H1 (cell line): ENCODE measurements around the gene TRIM44. TPM values are rescaled to one million over a fixed set of nuclear protein-coding genes. Genes with fewer than 3 reads are reported as not detected.
A peak's percentile ranks its signal among the peaks of the same experiment; 100 is the strongest.

Experiments
- BACH1 ChIP-seq: IDR thresholded peaks from 2 replicates; pipeline ENCODE4 v1.6.1; 2012; ENCODE audit warnings: low read length, improper control_type of control experiment
- CHD2 ChIP-seq: IDR thresholded peaks from 2 replicates; pipeline ENCODE4 v1.6.1; 2012; ENCODE audit warnings: low read length, improper control_type of control experiment
- CREB1 ChIP-seq: IDR thresholded peaks from 2 replicates; pipeline ENCODE4 v1.6.1; 2012; ENCODE audit warnings: inconsistent platforms
- E2F6 ChIP-seq: IDR thresholded peaks from 2 replicates; pipeline ENCODE4 v1.6.1; 2012; ENCODE audit warnings: inconsistent platforms
- FOSL1 ChIP-seq: IDR thresholded peaks from 2 replicates; pipeline ENCODE4 v1.6.1; 2011; ENCODE audit warnings: mild to moderate bottlenecking, low read depth, low read length, moderate library complexity; ENCODE audit not compliant: insufficient read depth
- GABPA ChIP-seq: IDR thresholded peaks from 2 replicates; pipeline ENCODE4 v1.6.1; 2011; ENCODE audit warnings: mild to moderate bottlenecking, low read length, moderate library complexity, borderline replicate concordance; ENCODE audit not compliant: insufficient read depth
- GTF2F1 ChIP-seq: IDR thresholded peaks from 2 replicates; pipeline ENCODE4 v1.6.1; 2012; ENCODE audit warnings: low read depth, low read length, improper control_type of control experiment, borderline replicate concordance
- KDM1A ChIP-seq: fragments of 200-600, 300-600 bp; sonication (generic); IDR thresholded peaks from 2 replicates; pipeline ENCODE4 v1.7.1; 2016; ENCODE audit warnings: mild to moderate bottlenecking, low read length, borderline replicate concordance
- MAX ChIP-seq: IDR thresholded peaks from 2 replicates; pipeline ENCODE4 v1.6.1; 2012; ENCODE audit warnings: inconsistent platforms
- NANOG ChIP-seq: IDR thresholded peaks from 2 replicates; pipeline ENCODE4 v1.6.1; 2011; ENCODE audit warnings: low read length, low read depth, mild to moderate bottlenecking, inconsistent platforms; ENCODE audit not compliant: insufficient read depth, poor library complexity, severe bottlenecking
- PHF8 ChIP-seq: fragments of 200-600 bp; sonication (generic); conservative IDR thresholded peaks from 2 replicates; pipeline ENCODE4 v1.7.1; 2012; ENCODE audit warnings: low read depth, mild to moderate bottlenecking, inconsistent platforms, low read length, moderate library complexity
- RAD21 ChIP-seq, 2 experiments: IDR thresholded peaks in 1 of 2; conservative IDR thresholded peaks in 1 of 2; 2 replicates each; pipeline ENCODE4 v1.6.1; 2011; ENCODE audit warnings: low read depth in 2 of 2, low read length in 2 of 2, improper control_type of control experiment in 1 of 2, inconsistent platforms in 1 of 2, mild to moderate bottlenecking in 1 of 2, moderate library complexity in 1 of 2
- RFX5 ChIP-seq: IDR thresholded peaks from 2 replicates; pipeline ENCODE4 v1.6.1; 2011; ENCODE audit warnings: low read depth, low read length, improper control_type of control experiment, borderline replicate concordance
- RNF2 ChIP-seq: fragments of 200-900, 300-1000 bp; sonication (generic); IDR thresholded peaks from 2 replicates; pipeline ENCODE4 v1.7.1; 2016; ENCODE audit warnings: borderline replicate concordance, low read depth, mild to moderate bottlenecking, antibody characterized with exemption, low read length; ENCODE audit not compliant: poor library complexity, severe bottlenecking; ENCODE audit errors: missing control alignments
- SAP30 ChIP-seq: fragments of 300-600 bp; sonication (generic); IDR thresholded peaks from 2 replicates; pipeline ENCODE4 v1.7.1; 2012; ENCODE audit warnings: low read length, moderate library complexity, mild to moderate bottlenecking, inconsistent platforms; ENCODE audit not compliant: insufficient read depth, insufficient replicate concordance
- SIRT6 ChIP-seq: IDR thresholded peaks from one replicate; pipeline ENCODE4 v1.7.1; 2012; ENCODE audit warnings: low read length, inconsistent platforms
- SIX5 ChIP-seq: IDR thresholded peaks from 2 replicates; pipeline ENCODE4 v1.6.1; 2011; ENCODE audit warnings: mild to moderate bottlenecking, low read depth, low read length
- SP2 ChIP-seq: IDR thresholded peaks from 2 replicates; pipeline ENCODE4 v1.6.1; 2012; ENCODE audit warnings: mild to moderate bottlenecking, low read length, inconsistent platforms
- SRF ChIP-seq: IDR thresholded peaks from 2 replicates; pipeline ENCODE4 v1.6.1; 2011; ENCODE audit warnings: mild to moderate bottlenecking, low read depth, low read length, moderate library complexity
- SUZ12 ChIP-seq: fragments of 200-600 bp; sonication (generic); IDR thresholded peaks from 2 replicates; pipeline ENCODE4 v1.6.1; 2012; ENCODE audit warnings: mild to moderate bottlenecking, inconsistent platforms, low read length, moderate library complexity, mixed read lengths
- TAF7 ChIP-seq: optimal IDR thresholded peaks from 2 replicates; pipeline ENCODE3; 2011; ENCODE audit warnings: low read depth, mild to moderate bottlenecking, inconsistent platforms, low read length, moderate library complexity, borderline replicate concordance
- TEAD4 ChIP-seq: IDR thresholded peaks from 2 replicates; pipeline ENCODE4 v1.6.1; 2012; ENCODE audit warnings: low read depth, low read length, inconsistent platforms, mixed read lengths
- YY1 ChIP-seq: IDR thresholded peaks from 2 replicates; pipeline ENCODE4 v1.6.1; 2011; ENCODE audit warnings: low read depth, mild to moderate bottlenecking, low read length
- polyA plus RNA-seq, 7 experiments: library from polyadenylated mRNA; depleted of rRNA in 3 of 7; stranded (reverse) in 5 of 7; unstranded in 2 of 7; fragments of >200 nt in 5 of 7; fragments of 200-250 nt in 2 of 7; gene quantifications; 1 replicate in 5 of 7; 2 replicates in 1 of 7; 4 replicates in 1 of 7; pipeline versions ENCODE4 v1.2.1 to v1.2.3, GENCODE V29; 2011 to 2013; ENCODE audit warnings: missing spikeins in 2 of 7, mixed read lengths in 2 of 7
- total RNA-seq: library from RNA; stranded (reverse); fragmentation: NEBNext Ultra II Directional; extraction: Animal tissue kit (Norgen Biotek cat#: 25700); gene quantifications from 2 replicates; pipeline ENCODE4 v1.2.1, GENCODE V29; 2021

Gene TRIM44
- total and polyA plus RNA-seq, 2 of the 8 experiments (the other 6 are each of a cell fraction or from before 2014, with no cell fraction given) = 13.9 to 34.4 TPM

GRCh38 chr11:35662649-35663407 is at the start of gene TRIM44 (continued):
- TF ChIP-seq RFX5 = no peak
- peak; percentile 91 for TF ChIP-seq RNF2
- no peak for TF ChIP-seq SP2
- TF ChIP-seq GABPA = 0 out of 2 replicates have a peak, but pooled peaks have one; percentile 35
- no peak for TF ChIP-seq SIRT6
- peak; percentile 70 for TF ChIP-seq CREB1
- TF ChIP-seq BACH1 = no peak
- no peak for TF ChIP-seq SUZ12
- no peak for TF ChIP-seq NANOG
- peak; percentile 74; the same call in 1 of the 2 replicates for TF ChIP-seq GTF2F1
- no peak for TF ChIP-seq FOSL1
- TF ChIP-seq PHF8 = peak; percentile 72
- TF ChIP-seq TEAD4 = peak; percentile 46; the same call in 1 of the 2 replicates
- no peak for TF ChIP-seq CHD2
- TF ChIP-seq MAX = peak; percentile 100
- TF ChIP-seq TAF7 = peak; percentile 52
- no peak for TF ChIP-seq YY1
- no peak for TF ChIP-seq SRF
- no peak for TF ChIP-seq SAP30
- TF ChIP-seq SIX5 = no peak
- peak; percentile 100 for TF ChIP-seq E2F6
- TF ChIP-seq RAD21 (IDR thresholded peaks at IDR 0.05 in 1 of 2, conservative IDR thresholded peaks at IDR 0.05 in 1 of 2; ENCODE audit: low read depth in 2 of 2, low read length in 2 of 2) = no peak; a peak in 1 of 4 replicates
- no peak for TF ChIP-seq KDM1A
